ENCODE results near the gene ARMC8. TPM values are rescaled to one million over a fixed set of nuclear protein-coding genes. Genes with fewer than 3 reads are reported as not detected.

The ARMC8 gene
- total and polyA plus RNA-seq, 2 of the 8 experiments (the other 6 are each of a cell fraction or from before 2014, with no cell fraction given) = 47.3 to 58.5 TPM

- H3K18ac ChIP-seq (ENCODE audit: extremely low read depth, low read length) = no peak overlapping the region
- H3K4me2 ChIP-seq (ENCODE audit: insufficient read depth in 1 of 2, low read depth in 2 of 2, low read length in 2 of 2) = no peak overlapping the region
- CTCF ChIA-PET (ENCODE audit: partially characterized antibody) = interaction anchor here (0.6 kb wide), 1 partner anchor 226 kb away, joined by 3 read pairs; no protein-coding TSS in a partner anchor
- no peak overlapping the region for H2BK12ac ChIP-seq (ENCODE audit: low read depth, low read length)
- H3K27me3 ChIP-seq (replicated peaks in 1 of 4; ENCODE audit: control insufficient read depth in 3 of 4, extremely low read depth in 1 of 4, insufficient read depth in 3 of 4, low read length in 3 of 4) = no peaks in the 10 kb centered on the region
- H3K79me2 ChIP-seq (ENCODE audit: control insufficient read depth in 1 of 2, insufficient read depth in 2 of 2, low read length in 2 of 2) = peaks cover under 1 to 97% of the 10 kb centered on the region in 2 experiments
- H3K36me3 ChIP-seq (ENCODE audit: control insufficient read depth in 2 of 4, insufficient read depth in 4 of 4, low read length in 3 of 4) = no peaks in the 10 kb centered on the region; a peak in 1 of 8 replicates
- H3K27ac ChIP-seq (ENCODE audit: low read depth, low read length) = no peak overlapping the region
- H2AFZ ChIP-seq (ENCODE audit: low read length) = no peak overlapping the region
- H3K23ac ChIP-seq (ENCODE audit: insufficient read length) = no peak overlapping the region
- WGBS, 2 experiments (ENCODE audit: extremely low coverage in 1 of 2, insufficient coverage in 1 of 2, insufficient read length in 1 of 2, insufficient replicate concordance in 2 of 2, low coverage in 1 of 2, low lambda C conversion rate in 2 of 2, missing lambda C conversion rate in 1 of 2) = 96% methylated on average over 1 of the region's 1 CpG; no CpG with 5 or more reads in 1 of the 2 experiments
- FAIRE-seq (no peak), DNase-seq (ENCODE audit: low read depth in 1 of 2, low spot score in 2 of 2) (no peak)
- H2BK120ac ChIP-seq (replicated peaks; ENCODE audit: low read depth, low read length) = no peak overlapping the region
- H3K79me1 ChIP-seq (ENCODE audit: low read depth, low read length) = peaks cover 10% of the 10 kb centered on the region
- no peak overlapping the region for H2BK15ac ChIP-seq (ENCODE audit: low read length)
- peaks cover 13 to 18% of the 10 kb centered on the region in 2 experiments for H4K20me1 ChIP-seq (replicated peaks in 1 of 2; ENCODE audit: control insufficient read depth in 1 of 2, insufficient read depth in 2 of 2, low read length in 2 of 2)
- H4K91ac ChIP-seq (replicated peaks; ENCODE audit: insufficient read length, low read length) = no peak overlapping the region
- no peak overlapping the region for H2BK5ac ChIP-seq (ENCODE audit: low read depth, low read length)
- H3K9ac ChIP-seq (replicated peaks in 1 of 4; ENCODE audit: extremely low read depth in 1 of 4, low read depth in 3 of 4, low read length in 3 of 4) = no peak overlapping the region
- H3K14ac ChIP-seq (ENCODE audit: insufficient read length) = no peak overlapping the region
- no peak overlapping the region for H2AK5ac ChIP-seq (ENCODE audit: low read depth, low read length)
- H3K56ac ChIP-seq (replicated peaks; ENCODE audit: insufficient read length, low read depth, low read length) = no peak overlapping the region
- H2BK20ac ChIP-seq (ENCODE audit: low read length) = no peak overlapping the region
- no peak overlapping the region for H4K5ac ChIP-seq (ENCODE audit: insufficient read length, low read depth, low read length)
- no peaks in the 10 kb centered on the region for H3K23me2 ChIP-seq (ENCODE audit: low read depth, low read length)
- H3K9me3 ChIP-seq (ENCODE audit: insufficient read depth in 2 of 2, low read depth in 1 of 2, low read length in 1 of 2) = no peaks in the 10 kb centered on the region
- peaks cover 0 to 5% (median under 1%) of the 10 kb centered on the region in 4 experiments; a peak in 3 of 7 replicates for H3K4me1 ChIP-seq (replicated peaks in 1 of 4; ENCODE audit: control insufficient read depth in 3 of 4, insufficient read depth in 4 of 4, low read length in 3 of 4)
- no peak overlapping the region for H3K4ac ChIP-seq (replicated peaks; ENCODE audit: insufficient read length, low read depth, low read length)
- POLR2A ChIA-PET (ENCODE audit: partially characterized antibody) = interaction anchor here (0.9 to 1.3 kb wide), 2 partner anchors 10 to 13 kb away, joined by 3 read pairs; partner anchors contain the start of gene ARMC8
- H3K4me3 ChIP-seq (ENCODE audit: extremely low read depth in 1 of 4, insufficient read depth in 2 of 4, low read depth in 3 of 4, low read length in 4 of 4) = no peak overlapping the region
- H4K8ac ChIP-seq (ENCODE audit: extremely low read depth, insufficient read depth, low read length) = no peak overlapping the region
- TF ChIP-seq CBX5 (IDR thresholded peaks at IDR 0.05; ENCODE audit: low read depth, low read length) = no peak
- TF ChIP-seq SP1 (IDR thresholded peaks at IDR 0.05; ENCODE audit: low read depth, low read length) = no peak
- no peak for TF ChIP-seq JUN (IDR thresholded peaks at IDR 0.05; ENCODE audit: low read depth, low read length)
- no peak for TF ChIP-seq KDM5A (IDR thresholded peaks at IDR 0.05; ENCODE audit: low read length)
- no peak for TF ChIP-seq POLR2AphosphoS5 (IDR thresholded peaks at IDR 0.05; ENCODE audit: low read depth, low read length)
- no peak for TF ChIP-seq MAX (IDR thresholded peaks at IDR 0.05)
- TF ChIP-seq CHD2 (IDR thresholded peaks at IDR 0.05; ENCODE audit: low read length) = no peak
- no peak for TF ChIP-seq BACH1 (IDR thresholded peaks at IDR 0.05; ENCODE audit: low read length)
- TF ChIP-seq POLR2A (IDR thresholded peaks at IDR 0.05; ENCODE audit: control extremely low read depth in 1 of 2, low read depth in 2 of 2, low read length in 2 of 2) = no peak
- TF ChIP-seq EP300 (IDR thresholded peaks at IDR 0.05; ENCODE audit: borderline replicate concordance in 1 of 2, low read depth in 2 of 2, low read length in 2 of 2) = no peak
- TF ChIP-seq SAP30 (IDR thresholded peaks at IDR 0.05; ENCODE audit: insufficient read depth, insufficient replicate concordance, low read length) = no peak
- TF ChIP-seq KDM1A (IDR thresholded peaks at IDR 0.05; ENCODE audit: borderline replicate concordance, low read length) = no peak
- no peak for TF ChIP-seq BRCA1 (IDR thresholded peaks at IDR 0.05; ENCODE audit: low read depth, low read length)
- no peak for TF ChIP-seq POU5F1 (IDR thresholded peaks at IDR 0.05; ENCODE audit: low read depth, low read length)
- TF ChIP-seq CTBP2 (IDR thresholded peaks at IDR 0.05; ENCODE audit: borderline replicate concordance, insufficient read depth, insufficient read length, low read length) = no peak
These were observed 13.3 kb downstream of the ARMC8 start for GRCh38 chr3:138200424-138200823.

Data from H1 (cell line).